Measurements from ENCODE around the gene APOA4.
"Not testable (repeated sequence)": the region's sequence is repeated elsewhere in the genome, so short reads cannot be mapped to it uniquely, and the experiment has no call there.

APOA4 gene

DNA sequence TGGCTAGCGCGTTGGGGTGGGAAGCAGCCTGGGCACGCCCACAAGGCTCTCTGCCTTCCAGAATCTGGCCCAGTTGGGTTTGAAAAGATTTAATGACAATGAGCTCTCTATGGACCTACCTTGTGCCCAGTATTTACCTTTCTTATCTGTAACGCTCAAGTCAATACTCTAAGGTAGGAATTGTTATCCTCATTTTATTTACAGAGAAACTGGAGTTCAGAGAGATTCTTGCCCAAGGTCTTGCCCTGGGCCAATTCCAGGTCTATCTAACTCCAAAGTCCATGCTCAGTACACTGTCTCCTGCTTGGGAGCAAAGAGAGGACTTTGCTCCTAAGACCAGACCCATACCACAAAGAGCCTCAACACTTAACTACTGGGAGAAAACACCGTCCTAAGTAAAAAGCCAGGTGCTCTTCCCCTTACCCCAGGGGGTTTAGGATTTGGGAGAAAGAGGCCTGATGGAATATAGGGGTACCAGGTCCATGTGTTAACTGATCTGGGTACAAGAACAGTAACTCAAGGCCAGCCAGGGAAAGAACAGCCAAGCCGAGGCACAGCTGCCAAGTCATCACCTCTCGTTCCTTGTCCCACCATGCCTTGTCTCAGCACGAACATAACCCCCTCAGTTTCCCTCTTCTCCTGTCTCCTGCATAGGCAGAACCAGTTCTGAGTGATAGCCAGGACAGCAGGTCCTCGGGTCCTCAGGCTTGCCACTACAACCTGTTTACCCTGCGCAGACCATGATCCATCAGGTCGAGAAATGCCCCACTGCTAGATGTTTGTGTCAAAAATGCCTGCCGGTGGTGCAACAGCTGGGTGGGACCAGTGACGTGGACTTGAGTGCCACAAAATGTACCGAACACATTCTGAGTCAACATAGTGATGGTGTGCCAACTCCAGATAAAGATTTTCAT, 14.6 kb downstream of the APOA4 start:
- Mint-ChIP-seq H3K4me1 (ENCODE audit: low read depth) (no peaks in the 10 kb centered on the region), H3K9me3 (ENCODE audit: low read depth) (no peaks in the 10 kb centered on the region), H3K4me3 (no peak overlapping the region), H3K27me3 (no peaks in the 10 kb centered on the region), H3K36me3 (no peaks in the 10 kb centered on the region), H3K27ac (no peak overlapping the region)

DNA sequence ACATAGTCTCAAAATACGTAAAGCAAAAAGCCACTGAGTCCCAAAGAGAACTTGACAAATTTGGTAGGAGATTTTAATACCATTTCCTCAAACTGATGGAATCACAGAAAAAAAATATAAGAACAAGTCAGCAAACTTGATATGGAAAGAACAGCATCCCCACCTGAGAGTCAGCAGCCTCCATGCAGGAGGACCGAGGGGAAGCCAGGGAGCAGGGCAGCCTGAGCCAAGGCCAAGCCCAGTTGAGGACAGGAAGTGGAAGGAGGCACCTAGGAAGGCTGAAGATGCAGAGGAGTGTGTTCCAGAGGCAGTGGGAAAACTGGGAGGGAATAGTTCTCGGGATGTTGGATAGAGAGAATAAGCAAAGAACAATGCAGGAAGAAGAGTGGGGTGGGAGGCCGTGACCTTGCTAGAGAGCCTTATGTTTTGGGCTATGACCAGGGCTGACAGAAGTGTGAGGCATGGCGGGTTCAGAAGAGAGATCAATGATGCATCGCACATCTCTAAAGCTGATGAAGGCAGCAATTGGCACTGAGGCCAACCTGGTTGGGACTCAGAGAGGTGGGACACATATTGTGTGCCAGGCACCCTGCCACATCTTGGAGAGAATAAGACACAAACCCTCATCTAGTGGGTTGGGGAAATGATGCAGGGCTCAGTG, 15.4 kb downstream of the APOA4 start:
- Mint-ChIP-seq H3K27me3 (no peaks in the 10 kb centered on the region), H3K9me3 (ENCODE audit: low read depth) (no peaks in the 10 kb centered on the region), H3K27ac (no peak overlapping the region), H3K36me3 (no peaks in the 10 kb centered on the region), H3K4me3 (no peak overlapping the region), H3K4me1 (ENCODE audit: low read depth) (no peaks in the 10 kb centered on the region)

DNA sequence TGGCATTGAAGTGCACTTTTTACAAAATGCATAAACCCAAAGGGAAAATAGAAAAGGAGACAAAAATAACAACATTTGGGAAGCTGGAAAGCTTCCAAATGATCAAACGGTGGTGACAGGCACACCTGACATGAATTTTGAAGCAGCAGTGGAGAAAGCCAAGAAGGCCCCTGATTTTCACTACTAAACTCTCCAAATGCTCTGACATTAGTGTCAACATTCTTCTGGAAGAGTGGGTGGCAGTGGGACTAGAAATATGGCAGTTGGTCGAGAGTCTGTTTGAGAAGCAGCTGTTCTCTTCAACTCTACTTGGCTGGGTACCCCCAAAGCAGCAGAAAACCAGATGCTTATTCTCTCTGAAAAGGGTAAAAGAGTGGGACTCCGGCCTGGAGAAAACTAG, 19.1 kb downstream of the APOA4 start:
- H3K4me3 Mint-ChIP-seq, result no peak overlapping the region
- H3K4me1 Mint-ChIP-seq (ENCODE audit: low read depth), result no peaks in the 10 kb centered on the region
- H3K9me3 Mint-ChIP-seq (ENCODE audit: low read depth), result no peaks in the 10 kb centered on the region
- no peak overlapping the region for H3K27ac Mint-ChIP-seq
- no peaks in the 10 kb centered on the region for H3K36me3 Mint-ChIP-seq
- peaks cover 5% of the 10 kb centered on the region for H3K27me3 Mint-ChIP-seq

DNA sequence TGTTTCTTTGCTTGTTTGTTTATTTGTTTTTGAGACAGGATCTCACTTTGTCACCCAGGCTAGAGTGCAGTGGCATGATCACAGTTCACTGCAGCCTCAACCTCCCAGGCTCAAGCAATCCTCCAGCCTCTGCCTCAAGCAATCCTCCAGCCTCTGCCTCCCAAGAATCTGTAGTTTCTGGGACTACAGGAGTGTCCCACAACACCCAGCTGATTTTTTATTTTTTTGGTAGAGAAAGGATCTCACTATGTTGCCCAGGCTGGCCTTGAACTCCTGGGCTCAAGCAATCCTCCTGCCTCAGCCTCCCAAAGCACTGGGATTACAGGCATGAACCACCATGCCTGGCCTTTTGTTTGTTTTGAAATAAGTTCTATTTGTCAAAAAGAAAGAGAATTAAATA, 21.4 kb downstream of the APOA4 start:
- not testable (repeated sequence) for H3K36me3 Mint-ChIP-seq; H3K27me3 Mint-ChIP-seq; H3K27ac Mint-ChIP-seq; H3K4me3 Mint-ChIP-seq; H3K4me1 Mint-ChIP-seq (ENCODE audit: low read depth); H3K9me3 Mint-ChIP-seq (ENCODE audit: low read depth)

DNA sequence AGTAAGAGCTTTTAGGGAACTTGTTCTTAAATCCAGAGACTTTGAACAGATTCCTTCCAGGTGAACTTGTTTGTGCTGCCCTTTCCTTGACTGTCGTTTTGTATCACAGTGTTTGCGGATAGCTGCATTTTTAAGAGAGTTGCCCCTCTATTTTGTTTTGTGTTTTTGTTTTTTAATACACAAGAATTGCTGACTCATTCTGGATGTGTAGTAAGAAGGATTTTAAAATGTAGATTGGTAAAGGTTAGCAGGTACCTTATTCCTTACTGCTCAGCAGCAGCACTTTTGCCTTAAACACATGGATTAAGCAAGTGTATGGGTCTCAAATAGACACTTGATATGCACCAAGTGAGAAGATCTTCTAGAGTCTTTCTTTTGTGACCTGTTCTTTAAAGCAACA, 22.5 kb downstream of the APOA4 start:
- Mint-ChIP-seq H3K36me3 (no peaks in the 10 kb centered on the region), H3K4me3 (no peak overlapping the region), H3K27ac (no peak overlapping the region), H3K4me1 (ENCODE audit: low read depth) (no peaks in the 10 kb centered on the region), H3K9me3 (ENCODE audit: low read depth) (no peaks in the 10 kb centered on the region), H3K27me3 (peaks cover 5% of the 10 kb centered on the region)

DNA sequence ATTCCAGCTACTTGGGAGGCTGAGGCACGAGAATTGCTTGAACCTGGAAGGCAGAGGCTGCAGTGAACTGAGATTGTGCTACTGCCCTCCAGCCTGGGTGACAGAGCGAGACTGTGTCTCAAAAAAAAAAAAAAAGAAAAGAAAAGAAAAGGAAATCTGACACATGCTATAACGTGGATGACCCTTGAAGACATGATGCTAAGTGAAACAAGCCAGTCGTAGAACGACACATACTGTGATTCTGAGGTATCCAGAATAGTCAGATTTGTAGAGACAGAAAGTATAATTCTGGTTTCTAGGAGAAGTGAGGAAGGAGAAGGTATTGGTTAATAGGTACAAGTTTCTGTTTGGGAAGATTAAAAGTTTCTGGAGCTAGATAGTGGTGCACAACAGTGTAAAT, 24.7 kb downstream of the APOA4 start:
- Mint-ChIP-seq H3K27me3 (peaks cover 5% of the 10 kb centered on the region), H3K36me3 (no peaks in the 10 kb centered on the region), H3K4me1 (ENCODE audit: low read depth) (no peaks in the 10 kb centered on the region), H3K9me3 (ENCODE audit: low read depth) (no peaks in the 10 kb centered on the region), H3K4me3 (no peak overlapping the region), H3K27ac (no peak overlapping the region)

DNA sequence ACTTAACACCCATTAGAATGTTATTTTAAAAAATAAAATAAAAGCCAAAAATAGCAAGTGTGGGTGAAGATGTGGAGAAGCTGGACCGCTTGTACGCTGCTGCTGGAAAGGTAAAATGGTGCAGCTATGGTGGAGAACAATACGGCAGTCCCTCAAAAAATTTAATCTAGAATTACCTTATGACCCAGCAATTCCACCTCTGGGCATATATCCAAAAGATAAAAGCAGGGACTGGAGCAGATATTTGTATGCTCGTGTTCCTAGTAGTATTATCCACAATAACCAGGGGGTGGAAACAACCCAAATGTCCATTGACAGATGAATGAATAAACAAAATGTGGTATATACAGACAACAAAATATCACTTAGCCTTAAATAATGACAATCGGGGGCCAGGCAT, 25.3 kb downstream of the APOA4 start:
- Mint-ChIP-seq H3K27ac (no peak overlapping the region), H3K4me3 (no peak overlapping the region), H3K9me3 (ENCODE audit: low read depth) (no peaks in the 10 kb centered on the region), H3K27me3 (peaks cover 5% of the 10 kb centered on the region), H3K36me3 (no peaks in the 10 kb centered on the region), H3K4me1 (ENCODE audit: low read depth) (no peaks in the 10 kb centered on the region)

DNA sequence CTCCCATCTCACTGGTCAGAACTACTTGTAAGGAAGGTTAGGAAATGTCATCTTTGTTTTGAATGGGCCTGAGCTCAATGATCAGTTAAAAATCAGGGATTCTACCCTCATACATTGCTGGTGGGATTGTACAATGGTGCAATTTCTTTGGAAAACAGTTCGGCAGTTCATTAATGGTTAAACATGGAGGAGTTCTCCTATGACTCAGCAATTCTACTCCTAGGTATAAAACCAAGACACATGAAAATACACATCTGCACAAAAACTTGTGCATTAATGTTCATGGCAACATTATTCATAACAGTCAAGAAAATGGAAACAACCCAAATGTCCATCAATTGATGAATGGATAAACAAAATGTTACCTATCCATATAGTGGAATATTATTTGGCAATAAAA, 26.6 kb downstream of the APOA4 start:
- H3K36me3 Mint-ChIP-seq, result no peaks in the 10 kb centered on the region
- no peak overlapping the region for H3K27ac Mint-ChIP-seq
- no peak overlapping the region for H3K4me3 Mint-ChIP-seq
- H3K4me1 Mint-ChIP-seq (ENCODE audit: low read depth), result no peaks in the 10 kb centered on the region
- H3K27me3 Mint-ChIP-seq, result peaks cover 5% of the 10 kb centered on the region
- H3K9me3 Mint-ChIP-seq (ENCODE audit: low read depth), result no peaks in the 10 kb centered on the region

DNA sequence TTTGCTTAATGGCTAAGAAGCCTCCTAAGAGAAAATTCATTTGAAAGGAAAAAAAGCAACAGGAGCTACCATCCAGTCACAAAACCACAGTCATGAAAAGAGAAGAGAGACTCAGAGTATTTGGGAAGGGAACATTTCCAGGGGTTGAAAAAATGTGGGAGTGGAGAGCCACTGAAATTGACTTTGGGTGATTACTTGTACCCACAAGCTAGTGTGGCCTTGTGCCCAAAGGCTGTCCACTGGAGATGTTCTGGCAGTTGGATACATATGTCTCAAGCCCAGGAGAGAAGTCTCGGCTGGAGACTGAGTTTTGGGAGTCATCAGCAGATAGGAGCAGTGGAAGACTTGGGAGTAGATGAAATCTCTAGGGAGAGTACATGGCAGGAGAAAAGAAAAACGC, 28.3 kb downstream of the APOA4 start:
- Mint-ChIP-seq H3K27ac (no peak overlapping the region), H3K4me3 (no peak overlapping the region), H3K36me3 (no peaks in the 10 kb centered on the region), H3K27me3 (peaks cover 2% of the 10 kb centered on the region), H3K9me3 (ENCODE audit: low read depth) (no peaks in the 10 kb centered on the region), H3K4me1 (ENCODE audit: low read depth) (peaks cover 4% of the 10 kb centered on the region)

DNA sequence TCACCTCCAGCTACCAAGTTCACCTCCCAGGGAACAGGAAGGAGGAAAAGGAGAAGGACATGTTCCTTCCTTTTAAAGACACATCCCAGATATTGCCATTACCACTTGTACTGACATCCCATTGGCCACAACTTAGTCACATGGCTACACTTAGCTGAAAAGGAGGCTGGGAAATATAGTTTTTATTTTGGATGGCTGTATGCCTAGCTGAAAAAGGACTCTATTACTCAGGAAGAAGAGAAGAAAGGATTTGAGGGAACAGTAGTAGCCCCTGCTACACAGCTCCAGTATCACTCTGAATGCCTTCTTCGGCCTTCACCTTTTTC, 29.4 kb downstream of the APOA4 start:
- no peaks in the 10 kb centered on the region for H3K36me3 Mint-ChIP-seq
- H3K27me3 Mint-ChIP-seq, result no peaks in the 10 kb centered on the region
- peaks cover 7% of the 10 kb centered on the region for H3K4me1 Mint-ChIP-seq (ENCODE audit: low read depth)
- H3K9me3 Mint-ChIP-seq (ENCODE audit: low read depth), result no peaks in the 10 kb centered on the region
- no peak overlapping the region for H3K27ac Mint-ChIP-seq
- H3K4me3 Mint-ChIP-seq, result no peak overlapping the region

DNA sequence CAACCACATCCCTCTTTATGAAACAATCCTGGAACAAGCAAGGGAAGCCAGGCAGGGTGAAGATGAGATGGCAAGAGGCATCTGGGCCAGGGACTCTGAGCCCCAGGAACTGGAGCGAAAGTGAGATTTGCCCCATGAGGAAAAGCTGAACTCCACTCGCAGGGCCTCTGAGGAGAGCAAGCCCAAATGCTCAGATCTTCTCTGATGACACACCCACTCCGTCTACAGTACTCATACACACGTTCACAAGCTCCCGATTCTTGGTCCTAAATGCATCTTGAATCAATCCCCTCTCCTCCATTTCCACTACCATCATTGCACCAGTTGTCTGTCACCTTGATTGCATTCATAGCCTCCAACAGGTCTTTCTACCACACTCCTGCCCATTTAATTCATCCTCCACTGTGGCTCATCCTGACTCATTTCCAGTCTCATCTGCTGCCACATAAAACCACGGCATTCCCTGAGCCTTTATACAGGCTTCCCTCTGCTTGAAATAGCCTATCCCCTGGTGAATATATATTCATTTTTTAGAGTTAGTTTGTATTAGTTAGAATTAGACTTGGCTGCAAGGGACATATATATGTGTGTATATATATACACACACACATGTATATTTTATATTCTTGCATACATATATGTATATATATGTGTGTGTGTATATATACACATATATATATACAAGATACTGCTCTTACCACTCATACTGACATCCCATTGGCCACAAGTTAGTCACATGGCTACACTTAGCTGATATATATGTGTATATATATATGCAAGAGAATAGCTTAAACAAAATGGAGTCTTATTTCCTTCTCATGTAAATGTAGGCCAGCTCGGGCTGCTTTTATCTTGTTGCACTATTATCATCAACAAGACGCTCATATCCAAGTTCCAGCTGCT, 30.0 kb downstream of the APOA4 start:
- H3K27me3 Mint-ChIP-seq, result no peaks in the 10 kb centered on the region
- no peaks in the 10 kb centered on the region for H3K9me3 Mint-ChIP-seq (ENCODE audit: low read depth)
- H3K36me3 Mint-ChIP-seq, result no peaks in the 10 kb centered on the region
- peaks cover 11% of the 10 kb centered on the region for H3K4me1 Mint-ChIP-seq (ENCODE audit: low read depth)
- no peak overlapping the region for H3K27ac Mint-ChIP-seq
- H3K4me3 Mint-ChIP-seq, result no peak overlapping the region

DNA sequence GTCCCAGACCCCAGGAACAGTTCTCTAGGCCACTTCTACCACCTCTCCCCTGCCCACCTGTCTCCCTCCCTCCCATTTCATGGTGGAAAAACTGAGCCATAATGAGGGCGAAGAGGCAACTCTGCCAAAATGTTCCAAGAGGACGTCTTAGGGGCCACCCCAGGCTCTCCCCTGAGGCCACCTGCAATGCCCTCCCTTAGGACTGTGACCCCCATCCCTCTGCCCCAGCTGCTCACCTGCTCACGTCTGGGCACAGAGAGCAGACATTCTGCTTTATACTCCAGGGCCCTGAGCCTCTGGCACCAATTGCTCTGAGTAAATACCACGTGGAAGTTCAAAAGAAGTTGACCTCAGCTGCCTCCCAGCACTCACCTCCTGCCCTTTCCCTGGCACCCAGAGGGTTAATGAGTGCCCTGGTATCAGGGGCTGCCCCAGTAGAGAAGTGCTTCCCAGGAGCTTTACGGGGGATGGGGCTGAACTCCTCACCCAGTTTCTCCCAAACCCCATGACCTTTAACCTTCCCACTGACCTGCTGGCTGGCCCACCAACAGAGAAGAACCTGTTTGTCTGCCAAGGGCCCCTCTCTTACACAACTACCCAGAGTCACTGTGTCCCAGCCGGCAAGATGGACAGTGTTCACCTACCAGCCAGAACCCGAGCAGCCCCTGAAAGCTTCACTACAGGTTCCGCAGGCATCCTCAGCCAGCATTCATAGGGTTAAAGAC, 30.8 kb downstream of the APOA4 start:
- no peak overlapping the region for H3K27ac Mint-ChIP-seq
- H3K4me1 Mint-ChIP-seq (ENCODE audit: low read depth), result peaks cover 14% of the 10 kb centered on the region
- H3K4me3 Mint-ChIP-seq, result no peak overlapping the region
- no peaks in the 10 kb centered on the region for H3K9me3 Mint-ChIP-seq (ENCODE audit: low read depth)
- no peaks in the 10 kb centered on the region for H3K36me3 Mint-ChIP-seq
- H3K27me3 Mint-ChIP-seq, result no peaks in the 10 kb centered on the region

DNA sequence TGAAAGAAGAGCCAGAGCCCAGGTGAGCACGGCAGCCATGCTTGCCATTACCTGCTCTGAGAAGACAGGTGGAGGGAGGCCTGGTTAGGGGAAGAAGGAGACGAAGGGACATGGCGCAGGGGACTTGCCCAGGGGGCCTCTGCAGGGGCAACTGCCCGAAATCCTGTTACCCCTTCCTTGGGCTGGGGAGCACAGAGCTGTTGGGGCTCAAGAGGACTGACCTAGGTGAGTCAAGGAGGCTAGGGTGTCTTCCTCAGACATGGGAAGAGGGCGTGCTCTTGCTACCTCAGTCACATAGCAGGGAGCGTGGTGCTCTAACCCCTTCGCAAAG, 31.3 kb downstream of the APOA4 start, which contains the start of gene APOA5:
APOA5 (minus strand) TSS at position 67 of the 331 bp plus-strand sequence; CDS start at position 48, 19 bp downstream.
- no peaks in the 10 kb centered on the region for H3K9me3 Mint-ChIP-seq (ENCODE audit: low read depth)
- H3K27ac Mint-ChIP-seq, result no peak within 1 kb of the TSS
- H3K4me3 Mint-ChIP-seq, result peak within 1 kb of the TSS; percentile 42
- peaks cover 19% of the 10 kb centered on the region for H3K4me1 Mint-ChIP-seq (ENCODE audit: low read depth)
- H3K27me3 Mint-ChIP-seq, result no peaks in the 10 kb centered on the region
- H3K36me3 Mint-ChIP-seq, result peaks cover 3% of the 10 kb centered on the region

DNA sequence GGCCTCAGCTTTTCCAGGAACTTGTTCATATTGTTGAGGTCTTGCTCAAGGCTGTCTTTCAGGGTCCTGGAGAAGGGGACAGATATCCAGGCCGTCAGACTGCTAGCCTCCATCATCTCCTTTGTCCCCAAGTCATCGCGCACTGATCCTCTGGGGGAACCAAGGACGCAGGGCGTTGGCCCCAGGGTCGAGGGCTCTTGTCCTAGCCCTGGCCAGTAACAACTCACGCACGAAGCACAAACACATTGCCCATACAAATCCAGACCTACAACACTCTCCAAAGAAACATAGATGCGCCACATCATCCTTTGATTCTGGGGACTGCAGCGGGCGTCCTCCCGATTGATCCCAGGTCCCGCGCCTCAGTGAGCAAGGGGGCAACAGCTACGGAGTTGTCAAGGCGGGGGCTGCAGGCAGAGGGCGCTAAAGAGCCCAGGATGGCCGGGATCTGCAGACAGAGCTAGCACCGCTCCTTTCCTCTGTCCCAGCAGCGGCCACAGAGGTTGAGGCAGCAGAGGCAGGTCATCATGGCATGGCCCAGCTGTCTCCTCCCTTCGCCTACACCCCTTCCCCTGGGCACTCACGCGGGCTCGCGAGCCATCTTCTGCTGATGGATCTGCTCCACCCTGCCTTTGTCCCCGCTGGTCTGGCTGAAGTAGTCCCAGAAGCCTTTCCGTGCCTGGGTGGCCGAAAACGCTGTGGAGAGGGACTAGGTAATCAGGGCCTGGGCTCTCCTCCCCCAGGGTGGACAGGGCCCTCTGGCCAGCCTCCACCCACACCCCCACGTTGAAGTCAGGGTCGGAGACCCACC, 31.9 kb downstream of the APOA4 start:
- no peak overlapping the region for H3K27ac Mint-ChIP-seq
- H3K27me3 Mint-ChIP-seq, result no peaks in the 10 kb centered on the region

More for the DNA sequence above, 31.9 kb downstream of the APOA4 start:
- Mint-ChIP-seq H3K36me3 (peaks cover 3% of the 10 kb centered on the region), H3K4me1 (ENCODE audit: low read depth) (peaks cover 24% of the 10 kb centered on the region), H3K9me3 (ENCODE audit: low read depth) (no peaks in the 10 kb centered on the region), H3K4me3 (peak overlapping the region; percentile 42)
